ENCODE data around the gene EXOC1. TPM values are rescaled to one million over a fixed set of nuclear protein-coding genes. Genes with fewer than 3 reads are reported as not detected.

The EXOC1 gene
- total RNA-seq, 1 donor from 2014 or later = 27.3 TPM

GRCh38 chr4:55887594-55887993 lies 34.1 kb downstream of the EXOC1 start:
- no peaks in the 10 kb centered on the region for H3K9me3 Mint-ChIP-seq
- H3K4me1 Mint-ChIP-seq = peaks cover 7% of the 10 kb centered on the region
- no peaks in the 10 kb centered on the region for H3K36me3 Mint-ChIP-seq (ENCODE audit: low read depth)
- DNase-seq (ENCODE audit: low read depth, low spot score) = no peak
- no peak overlapping the region for H3K27ac Mint-ChIP-seq (ENCODE audit: unreplicated experiment)
- no peak overlapping the region for H3K4me3 Mint-ChIP-seq
- no peaks in the 10 kb centered on the region for H3K27me3 Mint-ChIP-seq (ENCODE audit: low read depth)
- no peak for TF ChIP-seq CTCF (conservative IDR thresholded peaks at IDR 0.05)

- DNase-seq (ENCODE audit: low read depth, low spot score) = no peak
- Mint-ChIP-seq H3K4me3 (no peak overlapping the region), H3K27ac (ENCODE audit: unreplicated experiment) (no peak overlapping the region), H3K36me3 (ENCODE audit: low read depth) (peaks cover 4% of the 10 kb centered on the region), H3K9me3 (no peaks in the 10 kb centered on the region), H3K27me3 (ENCODE audit: low read depth) (no peaks in the 10 kb centered on the region), H3K4me1 (no peaks in the 10 kb centered on the region)
- no peak for TF ChIP-seq CTCF (conservative IDR thresholded peaks at IDR 0.05)
These were observed 38.7 kb downstream of the EXOC1 start for GRCh38 chr4:55892156-55892555.

- no peaks in the 10 kb centered on the region for H3K9me3 Mint-ChIP-seq
- H3K4me3 Mint-ChIP-seq = no peak overlapping the region
These were observed 43.2 kb downstream of the EXOC1 start for GRCh38 chr4:55896622-55897021.

GRCh38 chr4:55902677-55903076 lies 49.2 kb downstream of the EXOC1 start:
- H3K36me3 Mint-ChIP-seq (ENCODE audit: low read depth) = peaks cover 9% of the 10 kb centered on the region
- no peak overlapping the region for H3K4me3 Mint-ChIP-seq
- H3K27me3 Mint-ChIP-seq (ENCODE audit: low read depth) = no peaks in the 10 kb centered on the region
- no peak for TF ChIP-seq CTCF (conservative IDR thresholded peaks at IDR 0.05)
- DNase-seq (ENCODE audit: low read depth, low spot score) = no peak
- H3K4me1 Mint-ChIP-seq = no peaks in the 10 kb centered on the region
- H3K9me3 Mint-ChIP-seq = no peaks in the 10 kb centered on the region
- no peak overlapping the region for H3K27ac Mint-ChIP-seq (ENCODE audit: unreplicated experiment)

More at GRCh38 chr4:55896622-55897021, 43.2 kb downstream of the EXOC1 start:
- Mint-ChIP-seq H3K27ac (ENCODE audit: unreplicated experiment) (no peak overlapping the region), H3K4me1 (no peaks in the 10 kb centered on the region), H3K36me3 (ENCODE audit: low read depth) (peaks cover 9% of the 10 kb centered on the region), H3K27me3 (ENCODE audit: low read depth) (no peaks in the 10 kb centered on the region)
- DNase-seq (ENCODE audit: low read depth, low spot score) = no peak
- TF ChIP-seq CTCF (conservative IDR thresholded peaks at IDR 0.05) = no peak

- H3K4me1 Mint-ChIP-seq = no peaks in the 10 kb centered on the region
- H3K9me3 Mint-ChIP-seq = no peaks in the 10 kb centered on the region
- no peak overlapping the region for H3K27ac Mint-ChIP-seq (ENCODE audit: unreplicated experiment)
- no peak overlapping the region for H3K4me3 Mint-ChIP-seq
- no peak for TF ChIP-seq CTCF (conservative IDR thresholded peaks at IDR 0.05)
- no peak for DNase-seq (ENCODE audit: low read depth, low spot score)
- H3K27me3 Mint-ChIP-seq (ENCODE audit: low read depth) = no peaks in the 10 kb centered on the region
- H3K36me3 Mint-ChIP-seq (ENCODE audit: low read depth) = peaks cover 9% of the 10 kb centered on the region
These were observed 50.1 kb downstream of the EXOC1 start for GRCh38 chr4:55903577-55903976.

- H3K36me3 Mint-ChIP-seq (ENCODE audit: low read depth) = peaks cover 9% of the 10 kb centered on the region
- peaks cover 2% of the 10 kb centered on the region for H3K9me3 Mint-ChIP-seq
- no peak overlapping the region for H3K27ac Mint-ChIP-seq (ENCODE audit: unreplicated experiment)
- H3K4me3 Mint-ChIP-seq = no peak overlapping the region
- no peak for TF ChIP-seq CTCF (conservative IDR thresholded peaks at IDR 0.05)
- DNase-seq (ENCODE audit: low read depth, low spot score) = no peak
- no peaks in the 10 kb centered on the region for H3K27me3 Mint-ChIP-seq (ENCODE audit: low read depth)
- H3K4me1 Mint-ChIP-seq = no peaks in the 10 kb centered on the region
These were observed 51.1 kb downstream of the EXOC1 start for GRCh38 chr4:55904576-55904975.

Measured in neural crest cell (in vitro differentiated cells).